Liver (tissue), 9 donors: Measurements from ENCODE around the gene PPP4R3A. TPM values are rescaled to one million over a fixed set of nuclear protein-coding genes. Genes with fewer than 3 reads are reported as not detected.

Source experiments
- DNase-seq: peaks from one replicate; pipeline ENCODE4 v3.0.0-alpha.2; 2017; ENCODE audit warnings: low spot score
- H3K27ac ChIP-seq, 2 donors: one replicate each; pipeline ENCODE4 v1.7.0; 2013; ENCODE audit warnings: inconsistent platforms in 2 of 2, low read length in 2 of 2, control low read depth in 1 of 2, low read depth in 1 of 2, mild to moderate bottlenecking in 1 of 2
- H3K27me3 ChIP-seq, 4 donors: one replicate each; pipeline versions ENCODE4 v1.6.1 to v1.7.0; 2013; ENCODE audit warnings: low read length in 3 of 4, inconsistent platforms in 1 of 4, mild to moderate bottlenecking in 1 of 4, moderate library complexity in 1 of 4; ENCODE audit not compliant: control insufficient read depth in 4 of 4, insufficient read depth in 4 of 4
- H3K36me3 ChIP-seq, 4 donors: one replicate each; pipeline versions ENCODE4 v1.6.1 to v1.7.0; 2013; ENCODE audit warnings: low read length in 3 of 4, mild to moderate bottlenecking in 3 of 4, low read depth in 1 of 4, moderate library complexity in 1 of 4; ENCODE audit not compliant: control insufficient read depth in 4 of 4, insufficient read depth in 3 of 4
- H3K4me1 ChIP-seq, 4 donors: one replicate each; pipeline versions ENCODE4 v1.6.1 to v1.7.0; 2013; ENCODE audit warnings: low read length in 3 of 4, mild to moderate bottlenecking in 3 of 4, moderate library complexity in 1 of 4; ENCODE audit not compliant: control insufficient read depth in 4 of 4, insufficient read depth in 4 of 4
- H3K4me3 ChIP-seq, 3 donors: one replicate each; pipeline versions ENCODE4 v1.6.1 to v1.7.0; 2013; ENCODE audit warnings: low read length in 3 of 3, control low read depth in 1 of 3, low read depth in 1 of 3, mild to moderate bottlenecking in 1 of 3
- H3K9ac ChIP-seq, 2 donors: one replicate each; pipeline ENCODE4 v1.7.0; 2013; ENCODE audit warnings: low read length in 2 of 2, mild to moderate bottlenecking in 2 of 2, moderate library complexity in 2 of 2, control low read depth in 1 of 2, low read depth in 1 of 2
- H3K9me3 ChIP-seq, 4 donors: one replicate each; pipeline versions ENCODE4 v1.6.1 to v1.7.0; 2013; ENCODE audit warnings: low read length in 3 of 4; ENCODE audit not compliant: control insufficient read depth in 4 of 4
- ATF3 ChIP-seq: IDR thresholded peaks from 2 replicates; pipeline ENCODE4 v1.6.1; 2016; ENCODE audit warnings: antibody characterized with exemption
- CTCF ChIP-seq: fragments of 150-350 bp; IDR thresholded peaks from 2 replicates; pipeline ENCODE4 v1.5.1; 2017; ENCODE audit warnings: improper control_type of control experiment, low read depth, low read length; ENCODE audit not compliant: missing input control
- FOXA1 ChIP-seq: IDR thresholded peaks from 2 replicates; pipeline ENCODE4 v1.6.1; 2016; ENCODE audit warnings: antibody characterized with exemption
- FOXA2 ChIP-seq: IDR thresholded peaks from 2 replicates; pipeline ENCODE4 v1.6.1; 2016; ENCODE audit warnings: antibody characterized with exemption
- GABPA ChIP-seq, 2 donors: IDR thresholded peaks in 1 of 2; conservative IDR thresholded peaks in 1 of 2; 2 replicates each; pipeline ENCODE4 v1.6.1; 2016; ENCODE audit warnings: antibody characterized with exemption in 2 of 2, mild to moderate bottlenecking in 1 of 2, moderate library complexity in 1 of 2
- HNF4A ChIP-seq, 2 donors: conservative IDR thresholded peaks; 2 replicates each; pipeline ENCODE4 v1.6.1; 2016; ENCODE audit warnings: antibody characterized with exemption in 2 of 2, mild to moderate bottlenecking in 2 of 2
- JUND ChIP-seq, 2 donors: IDR thresholded peaks; 2 replicates each; pipeline ENCODE4 v1.6.1; 2016; ENCODE audit warnings: antibody characterized with exemption in 2 of 2
- MAX ChIP-seq: IDR thresholded peaks from 2 replicates; pipeline ENCODE4 v1.6.1; 2016; ENCODE audit warnings: antibody characterized with exemption
- NR2F2 ChIP-seq: IDR thresholded peaks from 2 replicates; pipeline ENCODE4 v1.6.1; 2016; ENCODE audit warnings: antibody characterized with exemption
- RAD21 ChIP-seq, 2 donors: IDR thresholded peaks; 2 replicates each; pipeline ENCODE4 v1.6.1; 2016; ENCODE audit warnings: antibody characterized with exemption in 2 of 2, mild to moderate bottlenecking in 2 of 2
- RXRA ChIP-seq, 2 donors: IDR thresholded peaks; 2 replicates each; pipeline ENCODE4 v1.6.1; 2017 to 2018; ENCODE audit warnings: antibody characterized with exemption in 2 of 2, mild to moderate bottlenecking in 1 of 2
- SP1 ChIP-seq: IDR thresholded peaks from 2 replicates; pipeline ENCODE4 v1.6.1; 2018; ENCODE audit warnings: antibody characterized with exemption, mild to moderate bottlenecking
- TAF1 ChIP-seq: conservative IDR thresholded peaks from 2 replicates; pipeline ENCODE4 v1.6.1; 2016; ENCODE audit warnings: antibody characterized with exemption, mild to moderate bottlenecking
- YY1 ChIP-seq: IDR thresholded peaks from 2 replicates; pipeline ENCODE4 v1.6.1; 2016; ENCODE audit warnings: antibody characterized with exemption, mild to moderate bottlenecking
- ZBTB33 ChIP-seq: IDR thresholded peaks from 2 replicates; pipeline ENCODE4 v1.6.1; 2016; ENCODE audit warnings: antibody characterized with exemption
- WGBS: extraction: QIAGEN DNeasy Blood & Tissue Kit; methylation state at CpG from one replicate; pipeline ENCODE4 v1.1.7; 2013; 5-methylcytosine and 5-hydroxymethylcytosine counted together
- polyA plus RNA-seq, 2 donors: library from polyadenylated mRNA; stranded (reverse) in 1 of 2; unstranded in 1 of 2; fragments of 200-250 nt in 1 of 2; fragments of >200 nt in 1 of 2; fragmentation: Nextera tagmentation in 1 of 2; extraction: Ambion mirVana in 1 of 2; gene quantifications; one replicate each; pipeline versions ENCODE4 v1.2.1 to v1.2.3, GENCODE V29; 2013 to 2015
- total RNA-seq, 2 donors: library from RNA; depleted of rRNA; stranded (reverse); fragments of >200 nt; gene quantifications; one replicate each; pipeline ENCODE4 v1.2.3, GENCODE V29; 2014
- TF ChIP-seq, protein P1 (sequence below): IDR thresholded peaks from 2 replicates; pipeline ENCODE4 v1.6.1; 2016; ENCODE audit warnings: antibody characterized with exemption, mild to moderate bottlenecking
- donor health status: healthy.
- donor health status: healthy.
- donor health status: healthy.
- donor health status: healthy.
- donor health status: healthy.

The PPP4R3A gene
- total and polyA plus RNA-seq, 4 donors: 18.7 to 63.3 (median 42.5) TPM

DNA sequence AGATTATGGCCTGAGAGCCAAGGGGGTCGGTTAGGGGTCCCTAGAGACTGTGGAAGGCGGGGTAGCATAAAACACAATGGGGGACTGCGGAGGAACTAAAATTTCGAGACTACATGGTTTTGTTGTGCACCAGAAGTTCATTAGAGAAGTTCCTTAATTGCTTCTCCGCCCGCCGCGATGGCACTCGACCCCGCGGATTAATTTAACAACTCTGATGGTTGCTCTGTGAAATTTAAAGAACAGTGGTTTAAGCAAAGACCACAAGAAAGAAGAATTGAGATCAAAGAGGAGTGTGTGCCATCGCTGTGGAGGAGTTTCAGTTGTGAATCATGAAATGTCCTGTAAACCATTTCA is 91.1 kb downstream of the PPP4R3A start:
- no peak overlapping the region for H3K4me3 ChIP-seq
- H3K36me3 ChIP-seq: no peaks in the 10 kb centered on the region
- H3K4me1 ChIP-seq: peaks cover 7 to 31% (median 21%) of the 10 kb centered on the region in 4 donors
- H3K27me3 ChIP-seq: no peaks in the 10 kb centered on the region
- no peak overlapping the region for H3K9ac ChIP-seq
- TF ChIP-seq NR2F2 (no peak), YY1 (no peak)
- WGBS: 55% methylated on average over 12 of the region's 12 CpGs
- H3K27ac ChIP-seq: no peak overlapping the region
- no peaks in the 10 kb centered on the region for H3K9me3 ChIP-seq
- DNase-seq: peak; percentile 34

GRCh38 chr14:91418387-91419043 is 91.6 kb downstream of the PPP4R3A start:
- Histone ChIP-seq H3K4me3 (peak overlapping the region; percentile 2 to 71 (median 37)), H3K9ac (no peak overlapping the region), H3K9me3 (no peaks in the 10 kb centered on the region), H3K36me3 (no peaks in the 10 kb centered on the region), H3K27ac (peak overlapping the region; percentile 54 to 55), H3K4me1 (peaks cover 7 to 34% (median 23%) of the 10 kb centered on the region in 4 donors), H3K27me3 (no peaks in the 10 kb centered on the region)
- WGBS: 4% methylated on average over 42 of the region's 42 CpGs
- TF ChIP-seq CTCF: peak; percentile 94
- TF ChIP-seq RXRA (IDR thresholded peaks at IDR 0.05): peak; percentile 16 to 19
- no peak for TF ChIP-seq FOXA2
- TF ChIP-seq FOXA1: no peak
- no peak for TF ChIP-seq ZBTB33
- peak; percentile 40 for TF ChIP-seq NR2F2
- peak; percentile 82 for TF ChIP-seq MAX
- TF ChIP-seq YY1: peak; percentile 89
- TF ChIP-seq RAD21 (IDR thresholded peaks at IDR 0.05): peak; percentile 83 to 86
- peak; percentile 89 for DNase-seq

GRCh38 chr14:91417983-91418386 is 92.1 kb downstream of the PPP4R3A start:
- peaks cover 7 to 40% (median 29%) of the 10 kb centered on the region in 4 donors for H3K4me1 ChIP-seq
- 4% methylated on average over 53 of the region's 53 CpGs for WGBS
- no peak overlapping the region for H3K9ac ChIP-seq
- H3K27ac ChIP-seq: peak overlapping the region; percentile 54 to 55
- H3K9me3 ChIP-seq: no peaks in the 10 kb centered on the region
- peak overlapping the region; percentile 2 to 71 (median 37) for H3K4me3 ChIP-seq
- H3K36me3 ChIP-seq: no peaks in the 10 kb centered on the region
- no peaks in the 10 kb centered on the region for H3K27me3 ChIP-seq
- DNase-seq: peak; percentile 55
- no peak for TF ChIP-seq MAX
- TF ChIP-seq ATF3: no peak
- no peak for TF ChIP-seq GABPA (IDR thresholded peaks at IDR 0.05 in 1 of 2, conservative IDR thresholded peaks at IDR 0.05 in 1 of 2)
- TF ChIP-seq NR2F2: no peak
- TF ChIP-seq SP1: no peak
- TF ChIP-seq, protein P1, sequence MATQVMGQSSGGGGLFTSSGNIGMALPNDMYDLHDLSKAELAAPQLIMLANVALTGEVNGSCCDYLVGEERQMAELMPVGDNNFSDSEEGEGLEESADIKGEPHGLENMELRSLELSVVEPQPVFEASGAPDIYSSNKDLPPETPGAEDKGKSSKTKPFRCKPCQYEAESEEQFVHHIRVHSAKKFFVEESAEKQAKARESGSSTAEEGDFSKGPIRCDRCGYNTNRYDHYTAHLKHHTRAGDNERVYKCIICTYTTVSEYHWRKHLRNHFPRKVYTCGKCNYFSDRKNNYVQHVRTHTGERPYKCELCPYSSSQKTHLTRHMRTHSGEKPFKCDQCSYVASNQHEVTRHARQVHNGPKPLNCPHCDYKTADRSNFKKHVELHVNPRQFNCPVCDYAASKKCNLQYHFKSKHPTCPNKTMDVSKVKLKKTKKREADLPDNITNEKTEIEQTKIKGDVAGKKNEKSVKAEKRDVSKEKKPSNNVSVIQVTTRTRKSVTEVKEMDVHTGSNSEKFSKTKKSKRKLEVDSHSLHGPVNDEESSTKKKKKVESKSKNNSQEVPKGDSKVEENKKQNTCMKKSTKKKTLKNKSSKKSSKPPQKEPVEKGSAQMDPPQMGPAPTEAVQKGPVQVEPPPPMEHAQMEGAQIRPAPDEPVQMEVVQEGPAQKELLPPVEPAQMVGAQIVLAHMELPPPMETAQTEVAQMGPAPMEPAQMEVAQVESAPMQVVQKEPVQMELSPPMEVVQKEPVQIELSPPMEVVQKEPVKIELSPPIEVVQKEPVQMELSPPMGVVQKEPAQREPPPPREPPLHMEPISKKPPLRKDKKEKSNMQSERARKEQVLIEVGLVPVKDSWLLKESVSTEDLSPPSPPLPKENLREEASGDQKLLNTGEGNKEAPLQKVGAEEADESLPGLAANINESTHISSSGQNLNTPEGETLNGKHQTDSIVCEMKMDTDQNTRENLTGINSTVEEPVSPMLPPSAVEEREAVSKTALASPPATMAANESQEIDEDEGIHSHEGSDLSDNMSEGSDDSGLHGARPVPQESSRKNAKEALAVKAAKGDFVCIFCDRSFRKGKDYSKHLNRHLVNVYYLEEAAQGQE: no peak
- no peak for TF ChIP-seq TAF1
- TF ChIP-seq FOXA2: no peak
- TF ChIP-seq JUND (IDR thresholded peaks at IDR 0.05): no peak
- TF ChIP-seq RAD21 (IDR thresholded peaks at IDR 0.05): no peak
- no peak for TF ChIP-seq CTCF
- TF ChIP-seq FOXA1: no peak
- no peak for TF ChIP-seq HNF4A (conservative IDR thresholded peaks at IDR 0.05)
- TF ChIP-seq YY1: no peak
